GM12873 (cell line): ENCODE results near the gene MAPRE2.

Experiments
- CTCF ChIP-seq: IDR thresholded peaks from 2 replicates; pipeline ENCODE4 v1.5.1; 2012; ENCODE audit warnings: low read depth, mild to moderate bottlenecking, moderate library complexity, low read length, control low read depth; ENCODE audit not compliant: insufficient read depth; ENCODE audit errors: missing control alignments

MAPRE2 gene

GRCh38 chr18:35106845-35107148 is 65.6 kb downstream of the MAPRE2 start:
- TF ChIP-seq CTCF: no peak

GRCh38 chr18:35107216-35107615 is 66.0 kb downstream of the MAPRE2 start:
- TF ChIP-seq CTCF: no peak

GRCh38 chr18:35110059-35110458 is 68.8 kb downstream of the MAPRE2 start:
- no peak for TF ChIP-seq CTCF

- TF ChIP-seq CTCF: no peak
Measured at GRCh38 chr18:35110554-35111485, 69.6 kb downstream of the MAPRE2 start.

- TF ChIP-seq CTCF: no peak
Measured at GRCh38 chr18:35112696-35113095, 71.5 kb downstream of the MAPRE2 start.

GRCh38 chr18:35114305-35114704 is 73.1 kb downstream of the MAPRE2 start:
- no peak for TF ChIP-seq CTCF

- no peak for TF ChIP-seq CTCF
Measured at GRCh38 chr18:35116784-35117318, 75.6 kb downstream of the MAPRE2 start.
